WTC11 (cell line): ENCODE results near the gene ZDHHC24. TPM values are rescaled to one million over a fixed set of nuclear protein-coding genes. Genes with fewer than 3 reads are reported as not detected.

Experiments used
- ATAC-seq: fragments of 200-7000 bp; cut with Tn5 transposase; 2 replicates; pipeline ENCODE4 v1.10.0; 2021; ENCODE audit warnings: mild to moderate bottlenecking, moderate library complexity
- CTCF ChIA-PET: fragments of 300-600 bp; sonication (Branson Sonifier 250); formaldehyde crosslinking; loops from one replicate; lab custom pipeline; 2021; ENCODE audit warnings: antibody characterized with exemption; lab: Charles Lee
- POLR2A ChIA-PET: fragments of 350-600 bp; sonication (Branson Sonifier 250); formaldehyde crosslinking; loops from one replicate; lab custom pipeline; 2021; ENCODE audit warnings: antibody characterized with exemption; lab: Charles Lee
- DNase-seq: peaks from one replicate; pipeline ENCODE4 v3.0.0; 2021; ENCODE audit warnings: low spot score
- H3K27ac Mint-ChIP-seq: 2 replicates; pipeline ENCODE4 v1.8.0; 2021; ENCODE audit warnings: mixed read lengths
- H3K27me3 Mint-ChIP-seq: 2 replicates; pipeline ENCODE4 v1.8.0; 2021; ENCODE audit warnings: low read depth, mild to moderate bottlenecking, moderate library complexity, mixed read lengths
- H3K36me3 Mint-ChIP-seq: 2 replicates; pipeline ENCODE4 v1.8.0; 2021; ENCODE audit warnings: mixed read lengths
- H3K4me1 Mint-ChIP-seq: 2 replicates; pipeline ENCODE4 v1.8.0; 2022; ENCODE audit warnings: mixed read lengths
- H3K4me3 Mint-ChIP-seq: 2 replicates; pipeline ENCODE4 v1.8.0; 2021; ENCODE audit warnings: mild to moderate bottlenecking, moderate library complexity, mixed read lengths
- H3K9me3 Mint-ChIP-seq: 2 replicates; pipeline ENCODE4 v1.8.0; 2021; ENCODE audit warnings: mixed read lengths
- EMX1 ChIP-seq: fragments of 250-450 bp; sonication (Bioruptor Pico); IDR thresholded peaks from 2 replicates; pipeline ENCODE4 v1.8.0; 2021; ENCODE audit warnings: mild to moderate bottlenecking
- FOXJ3 ChIP-seq: sonication (generic); formaldehyde crosslinking; IDR thresholded peaks from 2 replicates; pipeline ENCODE4 v1.9.0; 2021; ENCODE audit warnings: missing genetic modification reagents, mild to moderate bottlenecking, borderline replicate concordance
- NFE2L1 ChIP-seq: sonication (generic); formaldehyde crosslinking; IDR thresholded peaks from 2 replicates; pipeline ENCODE4 v1.8.1; 2023; ENCODE audit warnings: missing genetic modification reagents
- SOX15 ChIP-seq: fragments of 250-450 bp; sonication (Bioruptor Pico); IDR thresholded peaks from 2 replicates; pipeline ENCODE4 v1.9.0; 2021; ENCODE audit warnings: mild to moderate bottlenecking
- TEAD1 ChIP-seq: sonication (generic); formaldehyde crosslinking; IDR thresholded peaks from 2 replicates; pipeline ENCODE4 v1.8.0; 2022; ENCODE audit warnings: mild to moderate bottlenecking, missing genetic modification reagents
- ZMAT4 ChIP-seq: fragments of 250-450 bp; sonication (Bioruptor Pico); IDR thresholded peaks from 2 replicates; pipeline ENCODE4 v1.9.0; 2021; ENCODE audit warnings: mild to moderate bottlenecking
- ZNF232 ChIP-seq: sonication (generic); formaldehyde crosslinking; IDR thresholded peaks from 2 replicates; pipeline ENCODE4 v1.8.0; 2022; ENCODE audit warnings: mild to moderate bottlenecking, missing genetic modification reagents
- total RNA-seq: library from RNA; stranded (reverse); gene quantifications from 3 replicates; pipeline ENCODE4 v1.2.3, GENCODE V29; 2021
- TF ChIP-seq, protein P1 (sequence below): sonication (generic); formaldehyde crosslinking; IDR thresholded peaks from 2 replicates; pipeline ENCODE4 v1.8.1; 2023; ENCODE audit warnings: mild to moderate bottlenecking, missing genetic modification reagents, borderline replicate concordance
- TF ChIP-seq, protein P2 (sequence below): sonication (generic); formaldehyde crosslinking; IDR thresholded peaks from 2 replicates; pipeline ENCODE4 v1.8.0; 2023; ENCODE audit warnings: missing genetic modification reagents, mild to moderate bottlenecking, borderline replicate concordance
- TF ChIP-seq, protein P3 (sequence below): fragments of 250-450 bp; sonication (Bioruptor Pico); IDR thresholded peaks from 2 replicates; pipeline ENCODE4 v2.1.2; 2022; ENCODE audit warnings: mild to moderate bottlenecking, moderate library complexity
- TF ChIP-seq, protein P4 (sequence below): sonication (generic); formaldehyde crosslinking; IDR thresholded peaks from 2 replicates; pipeline ENCODE4 v1.8.1; 2022; ENCODE audit warnings: low read depth, missing genetic modification reagents, borderline replicate concordance
- TF ChIP-seq, protein P5 (sequence below): sonication (generic); formaldehyde crosslinking; IDR thresholded peaks from 2 replicates; pipeline ENCODE4 v1.8.1; 2023; ENCODE audit warnings: mild to moderate bottlenecking, missing genetic modification reagents

ZDHHC24 gene
- total RNA-seq, 1 experiment from 2014 or later, result 14.8 TPM

DNA sequence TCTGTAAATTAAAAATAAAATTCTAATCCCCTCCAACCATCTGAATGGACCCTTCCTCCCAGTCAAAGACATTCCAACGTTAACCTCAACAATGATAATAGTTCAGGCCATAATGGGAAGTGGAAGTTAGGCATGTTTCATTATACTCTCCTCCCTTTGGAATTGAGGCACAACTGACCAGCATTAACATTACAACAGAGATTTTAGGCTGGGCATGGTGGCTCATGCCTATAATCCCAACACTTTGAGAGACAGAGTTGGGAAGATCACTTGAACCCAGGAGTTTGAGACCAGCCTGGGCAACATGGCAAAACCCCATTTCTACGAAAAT, 25.0 kb upstream of the ZDHHC24 start (continued):
- TF ChIP-seq, protein P1, sequence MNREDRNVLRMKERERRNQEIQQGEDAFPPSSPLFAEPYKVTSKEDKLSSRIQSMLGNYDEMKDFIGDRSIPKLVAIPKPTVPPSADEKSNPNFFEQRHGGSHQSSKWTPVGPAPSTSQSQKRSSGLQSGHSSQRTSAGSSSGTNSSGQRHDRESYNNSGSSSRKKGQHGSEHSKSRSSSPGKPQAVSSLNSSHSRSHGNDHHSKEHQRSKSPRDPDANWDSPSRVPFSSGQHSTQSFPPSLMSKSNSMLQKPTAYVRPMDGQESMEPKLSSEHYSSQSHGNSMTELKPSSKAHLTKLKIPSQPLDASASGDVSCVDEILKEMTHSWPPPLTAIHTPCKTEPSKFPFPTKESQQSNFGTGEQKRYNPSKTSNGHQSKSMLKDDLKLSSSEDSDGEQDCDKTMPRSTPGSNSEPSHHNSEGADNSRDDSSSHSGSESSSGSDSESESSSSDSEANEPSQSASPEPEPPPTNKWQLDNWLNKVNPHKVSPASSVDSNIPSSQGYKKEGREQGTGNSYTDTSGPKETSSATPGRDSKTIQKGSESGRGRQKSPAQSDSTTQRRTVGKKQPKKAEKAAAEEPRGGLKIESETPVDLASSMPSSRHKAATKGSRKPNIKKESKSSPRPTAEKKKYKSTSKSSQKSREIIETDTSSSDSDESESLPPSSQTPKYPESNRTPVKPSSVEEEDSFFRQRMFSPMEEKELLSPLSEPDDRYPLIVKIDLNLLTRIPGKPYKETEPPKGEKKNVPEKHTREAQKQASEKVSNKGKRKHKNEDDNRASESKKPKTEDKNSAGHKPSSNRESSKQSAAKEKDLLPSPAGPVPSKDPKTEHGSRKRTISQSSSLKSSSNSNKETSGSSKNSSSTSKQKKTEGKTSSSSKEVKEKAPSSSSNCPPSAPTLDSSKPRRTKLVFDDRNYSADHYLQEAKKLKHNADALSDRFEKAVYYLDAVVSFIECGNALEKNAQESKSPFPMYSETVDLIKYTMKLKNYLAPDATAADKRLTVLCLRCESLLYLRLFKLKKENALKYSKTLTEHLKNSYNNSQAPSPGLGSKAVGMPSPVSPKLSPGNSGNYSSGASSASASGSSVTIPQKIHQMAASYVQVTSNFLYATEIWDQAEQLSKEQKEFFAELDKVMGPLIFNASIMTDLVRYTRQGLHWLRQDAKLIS, result no peak
- TF ChIP-seq NFE2L1 (CRISPR knock-in tag) (no peak), SOX15 (no peak)

DNA sequence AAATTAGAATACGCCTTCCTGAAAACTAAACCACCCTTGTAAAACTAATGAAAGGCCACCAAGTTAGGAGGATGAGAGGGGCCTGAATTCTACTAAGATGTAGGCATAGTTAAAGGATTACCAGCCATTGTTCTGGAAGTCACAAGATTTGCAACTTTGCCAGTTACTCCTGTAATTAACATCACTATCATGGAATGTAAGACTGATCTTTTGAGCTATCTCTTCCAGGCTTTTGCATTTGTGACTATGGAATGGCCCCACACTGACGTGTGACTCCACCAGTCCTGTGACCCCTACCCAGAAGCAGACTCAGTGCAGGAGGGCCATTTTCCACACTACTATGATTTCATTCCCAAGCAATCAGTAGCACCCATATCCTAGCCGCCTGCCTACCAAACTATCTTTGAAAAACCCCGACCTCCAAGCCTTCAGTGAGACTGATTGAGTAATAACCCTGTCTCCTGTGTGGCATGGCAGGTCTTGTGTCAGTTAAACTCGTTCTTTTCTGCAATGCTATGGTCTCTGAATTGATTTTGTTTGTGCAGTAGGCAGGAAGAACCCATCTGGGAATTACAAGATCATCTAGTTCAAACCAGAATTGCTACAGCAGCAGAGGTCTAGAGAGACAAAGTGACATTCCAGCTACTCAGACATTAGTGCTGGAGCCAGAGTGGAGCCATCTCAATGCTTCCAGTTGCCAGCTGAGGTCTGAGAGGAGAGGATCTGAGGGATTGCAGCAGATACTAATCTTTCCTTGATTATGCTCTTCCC, 24.4 kb upstream of the ZDHHC24 start:
- ChIA-PET CTCF (interaction anchor here (0.5 to 3.9 kb wide), 6 partner anchors 11 to 841 kb away, joined by 3 to 23 read pairs (median 4); partner anchors contain the start of genes CCDC87, CCS and RBM4B), POLR2A (no interaction called here)
- ATAC-seq (peak; percentile 70), DNase-seq (no peak)
- Mint-ChIP-seq H3K36me3 (peaks cover 21% of the 10 kb centered on the region), H3K27ac (peak overlapping the region; percentile 94), H3K9me3 (peaks cover 22% of the 10 kb centered on the region), H3K27me3 (peaks cover 28% of the 10 kb centered on the region), H3K4me1 (peaks cover 21% of the 10 kb centered on the region), H3K4me3 (no peak overlapping the region)
- TF ChIP-seq, protein P2, sequence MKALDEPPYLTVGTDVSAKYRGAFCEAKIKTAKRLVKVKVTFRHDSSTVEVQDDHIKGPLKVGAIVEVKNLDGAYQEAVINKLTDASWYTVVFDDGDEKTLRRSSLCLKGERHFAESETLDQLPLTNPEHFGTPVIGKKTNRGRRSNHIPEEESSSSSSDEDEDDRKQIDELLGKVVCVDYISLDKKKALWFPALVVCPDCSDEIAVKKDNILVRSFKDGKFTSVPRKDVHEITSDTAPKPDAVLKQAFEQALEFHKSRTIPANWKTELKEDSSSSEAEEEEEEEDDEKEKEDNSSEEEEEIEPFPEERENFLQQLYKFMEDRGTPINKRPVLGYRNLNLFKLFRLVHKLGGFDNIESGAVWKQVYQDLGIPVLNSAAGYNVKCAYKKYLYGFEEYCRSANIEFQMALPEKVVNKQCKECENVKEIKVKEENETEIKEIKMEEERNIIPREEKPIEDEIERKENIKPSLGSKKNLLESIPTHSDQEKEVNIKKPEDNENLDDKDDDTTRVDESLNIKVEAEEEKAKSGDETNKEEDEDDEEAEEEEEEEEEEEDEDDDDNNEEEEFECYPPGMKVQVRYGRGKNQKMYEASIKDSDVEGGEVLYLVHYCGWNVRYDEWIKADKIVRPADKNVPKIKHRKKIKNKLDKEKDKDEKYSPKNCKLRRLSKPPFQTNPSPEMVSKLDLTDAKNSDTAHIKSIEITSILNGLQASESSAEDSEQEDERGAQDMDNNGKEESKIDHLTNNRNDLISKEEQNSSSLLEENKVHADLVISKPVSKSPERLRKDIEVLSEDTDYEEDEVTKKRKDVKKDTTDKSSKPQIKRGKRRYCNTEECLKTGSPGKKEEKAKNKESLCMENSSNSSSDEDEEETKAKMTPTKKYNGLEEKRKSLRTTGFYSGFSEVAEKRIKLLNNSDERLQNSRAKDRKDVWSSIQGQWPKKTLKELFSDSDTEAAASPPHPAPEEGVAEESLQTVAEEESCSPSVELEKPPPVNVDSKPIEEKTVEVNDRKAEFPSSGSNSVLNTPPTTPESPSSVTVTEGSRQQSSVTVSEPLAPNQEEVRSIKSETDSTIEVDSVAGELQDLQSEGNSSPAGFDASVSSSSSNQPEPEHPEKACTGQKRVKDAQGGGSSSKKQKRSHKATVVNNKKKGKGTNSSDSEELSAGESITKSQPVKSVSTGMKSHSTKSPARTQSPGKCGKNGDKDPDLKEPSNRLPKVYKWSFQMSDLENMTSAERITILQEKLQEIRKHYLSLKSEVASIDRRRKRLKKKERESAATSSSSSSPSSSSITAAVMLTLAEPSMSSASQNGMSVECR (CRISPR knock-in tag), result no peak

GRCh38 chr11:66569076-66569475, 23.2 kb upstream of the ZDHHC24 start:
- ATAC-seq, result no peak
- H3K27ac Mint-ChIP-seq, result peak overlapping the region; percentile 48; the same call in 1 of the 2 replicates
- TF ChIP-seq, protein P3, sequence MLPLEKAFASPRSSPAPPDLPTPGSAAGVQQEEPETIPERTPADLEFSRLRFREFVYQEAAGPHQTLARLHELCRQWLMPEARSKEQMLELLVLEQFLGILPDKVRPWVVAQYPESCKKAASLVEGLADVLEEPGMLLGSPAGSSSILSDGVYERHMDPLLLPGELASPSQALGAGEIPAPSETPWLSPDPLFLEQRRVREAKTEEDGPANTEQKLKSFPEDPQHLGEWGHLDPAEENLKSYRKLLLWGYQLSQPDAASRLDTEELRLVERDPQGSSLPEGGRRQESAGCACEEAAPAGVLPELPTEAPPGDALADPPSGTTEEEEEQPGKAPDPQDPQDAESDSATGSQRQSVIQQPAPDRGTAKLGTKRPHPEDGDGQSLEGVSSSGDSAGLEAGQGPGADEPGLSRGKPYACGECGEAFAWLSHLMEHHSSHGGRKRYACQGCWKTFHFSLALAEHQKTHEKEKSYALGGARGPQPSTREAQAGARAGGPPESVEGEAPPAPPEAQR, result no peak
- no peak for TF ChIP-seq EMX1
- TF ChIP-seq ZMAT4, result no peak
- TF ChIP-seq, protein P4, sequence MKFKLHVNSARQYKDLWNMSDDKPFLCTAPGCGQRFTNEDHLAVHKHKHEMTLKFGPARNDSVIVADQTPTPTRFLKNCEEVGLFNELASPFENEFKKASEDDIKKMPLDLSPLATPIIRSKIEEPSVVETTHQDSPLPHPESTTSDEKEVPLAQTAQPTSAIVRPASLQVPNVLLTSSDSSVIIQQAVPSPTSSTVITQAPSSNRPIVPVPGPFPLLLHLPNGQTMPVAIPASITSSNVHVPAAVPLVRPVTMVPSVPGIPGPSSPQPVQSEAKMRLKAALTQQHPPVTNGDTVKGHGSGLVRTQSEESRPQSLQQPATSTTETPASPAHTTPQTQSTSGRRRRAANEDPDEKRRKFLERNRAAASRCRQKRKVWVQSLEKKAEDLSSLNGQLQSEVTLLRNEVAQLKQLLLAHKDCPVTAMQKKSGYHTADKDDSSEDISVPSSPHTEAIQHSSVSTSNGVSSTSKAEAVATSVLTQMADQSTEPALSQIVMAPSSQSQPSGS (CRISPR knock-in tag), result no peak
- TF ChIP-seq, protein P5, sequence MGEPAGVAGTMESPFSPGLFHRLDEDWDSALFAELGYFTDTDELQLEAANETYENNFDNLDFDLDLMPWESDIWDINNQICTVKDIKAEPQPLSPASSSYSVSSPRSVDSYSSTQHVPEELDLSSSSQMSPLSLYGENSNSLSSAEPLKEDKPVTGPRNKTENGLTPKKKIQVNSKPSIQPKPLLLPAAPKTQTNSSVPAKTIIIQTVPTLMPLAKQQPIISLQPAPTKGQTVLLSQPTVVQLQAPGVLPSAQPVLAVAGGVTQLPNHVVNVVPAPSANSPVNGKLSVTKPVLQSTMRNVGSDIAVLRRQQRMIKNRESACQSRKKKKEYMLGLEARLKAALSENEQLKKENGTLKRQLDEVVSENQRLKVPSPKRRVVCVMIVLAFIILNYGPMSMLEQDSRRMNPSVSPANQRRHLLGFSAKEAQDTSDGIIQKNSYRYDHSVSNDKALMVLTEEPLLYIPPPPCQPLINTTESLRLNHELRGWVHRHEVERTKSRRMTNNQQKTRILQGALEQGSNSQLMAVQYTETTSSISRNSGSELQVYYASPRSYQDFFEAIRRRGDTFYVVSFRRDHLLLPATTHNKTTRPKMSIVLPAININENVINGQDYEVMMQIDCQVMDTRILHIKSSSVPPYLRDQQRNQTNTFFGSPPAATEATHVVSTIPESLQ (CRISPR knock-in tag), result no peak
- TF ChIP-seq FOXJ3 (CRISPR knock-in tag), result no peak
- TF ChIP-seq, protein P2 (CRISPR knock-in tag), result no peak
- no peak for TF ChIP-seq TEAD1 (CRISPR knock-in tag)
- no peak for TF ChIP-seq ZNF232 (CRISPR knock-in tag)

More at GRCh38 chr11:66569076-66569475, 23.2 kb upstream of the ZDHHC24 start:
- H3K4me1 Mint-ChIP-seq, result peaks cover 21% of the 10 kb centered on the region
- peaks cover 10% of the 10 kb centered on the region for H3K9me3 Mint-ChIP-seq
- peaks cover 18% of the 10 kb centered on the region for H3K27me3 Mint-ChIP-seq
- ChIA-PET CTCF (interaction anchor here (1.2 to 3.9 kb wide), 6 partner anchors 10 to 109 kb away, joined by 3 to 23 read pairs (median 5); partner anchors contain the start of genes CCDC87, CCS and RBM4B), POLR2A (no interaction called here)
- DNase-seq, result no peak
- peaks cover 9% of the 10 kb centered on the region for H3K36me3 Mint-ChIP-seq
- H3K4me3 Mint-ChIP-seq, result no peak overlapping the region
